ENCODE data around the gene NOVA2.

Gene NOVA2

DNA sequence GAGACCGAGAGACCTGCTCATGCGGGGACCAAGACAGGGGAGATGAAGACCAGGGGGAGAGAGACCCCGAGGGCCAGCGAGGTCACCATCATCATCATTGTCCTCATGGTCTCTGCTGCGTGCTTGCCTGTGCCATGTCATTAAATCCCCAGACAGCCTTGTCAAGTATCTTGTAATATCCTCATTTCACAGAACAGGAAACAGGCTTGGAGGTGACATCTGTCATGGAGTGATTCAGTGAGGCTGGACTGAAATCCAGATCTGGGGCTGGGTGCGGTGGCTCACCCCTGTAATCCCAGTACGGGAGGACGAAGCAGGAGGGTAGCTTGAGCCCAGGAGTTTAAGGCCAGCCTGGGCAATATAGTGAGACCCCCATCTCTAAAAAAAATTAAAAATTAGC is 53.2 kb downstream of the NOVA2 start:
- TF ChIP-seq, protein P1, sequence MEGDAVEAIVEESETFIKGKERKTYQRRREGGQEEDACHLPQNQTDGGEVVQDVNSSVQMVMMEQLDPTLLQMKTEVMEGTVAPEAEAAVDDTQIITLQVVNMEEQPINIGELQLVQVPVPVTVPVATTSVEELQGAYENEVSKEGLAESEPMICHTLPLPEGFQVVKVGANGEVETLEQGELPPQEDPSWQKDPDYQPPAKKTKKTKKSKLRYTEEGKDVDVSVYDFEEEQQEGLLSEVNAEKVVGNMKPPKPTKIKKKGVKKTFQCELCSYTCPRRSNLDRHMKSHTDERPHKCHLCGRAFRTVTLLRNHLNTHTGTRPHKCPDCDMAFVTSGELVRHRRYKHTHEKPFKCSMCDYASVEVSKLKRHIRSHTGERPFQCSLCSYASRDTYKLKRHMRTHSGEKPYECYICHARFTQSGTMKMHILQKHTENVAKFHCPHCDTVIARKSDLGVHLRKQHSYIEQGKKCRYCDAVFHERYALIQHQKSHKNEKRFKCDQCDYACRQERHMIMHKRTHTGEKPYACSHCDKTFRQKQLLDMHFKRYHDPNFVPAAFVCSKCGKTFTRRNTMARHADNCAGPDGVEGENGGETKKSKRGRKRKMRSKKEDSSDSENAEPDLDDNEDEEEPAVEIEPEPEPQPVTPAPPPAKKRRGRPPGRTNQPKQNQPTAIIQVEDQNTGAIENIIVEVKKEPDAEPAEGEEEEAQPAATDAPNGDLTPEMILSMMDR (IDR thresholded peaks at IDR 0.05; ENCODE audit: control extremely low read depth, extremely low read depth, low read depth, missing control alignments) = no peak
- no peak for DNase-seq (ENCODE audit: extremely low spot score)
- ChIA-PET POLR2A (no interaction called here), CTCF (no interaction called here)

- ChIA-PET POLR2A (no interaction called here), CTCF (no interaction called here)
- TF ChIP-seq, protein P1 (IDR thresholded peaks at IDR 0.05; ENCODE audit: control extremely low read depth, extremely low read depth, low read depth, missing control alignments) = no peak
- no peak for DNase-seq (ENCODE audit: extremely low spot score)
Observed at GRCh38 chr19:45919678-45920077, 54.0 kb downstream of the NOVA2 start.

- ChIA-PET POLR2A (no interaction called here), CTCF (no interaction called here)
- DNase-seq (ENCODE audit: extremely low spot score) = no peak
Observed at GRCh38 chr19:45918721-45919120, 54.9 kb downstream of the NOVA2 start.

GRCh38 chr19:45917421-45918091 is 56.1 kb downstream of the NOVA2 start:
- TF ChIP-seq, protein P1 (IDR thresholded peaks at IDR 0.05; ENCODE audit: control extremely low read depth, extremely low read depth, low read depth, missing control alignments) = no peak
- ChIA-PET CTCF (no interaction called here), POLR2A (no interaction called here)
- no peak for DNase-seq (ENCODE audit: extremely low spot score)

More at GRCh38 chr19:45918721-45919120, 54.9 kb downstream of the NOVA2 start:
- TF ChIP-seq, protein P1 (IDR thresholded peaks at IDR 0.05; ENCODE audit: control extremely low read depth, extremely low read depth, low read depth, missing control alignments) = no peak

DNA sequence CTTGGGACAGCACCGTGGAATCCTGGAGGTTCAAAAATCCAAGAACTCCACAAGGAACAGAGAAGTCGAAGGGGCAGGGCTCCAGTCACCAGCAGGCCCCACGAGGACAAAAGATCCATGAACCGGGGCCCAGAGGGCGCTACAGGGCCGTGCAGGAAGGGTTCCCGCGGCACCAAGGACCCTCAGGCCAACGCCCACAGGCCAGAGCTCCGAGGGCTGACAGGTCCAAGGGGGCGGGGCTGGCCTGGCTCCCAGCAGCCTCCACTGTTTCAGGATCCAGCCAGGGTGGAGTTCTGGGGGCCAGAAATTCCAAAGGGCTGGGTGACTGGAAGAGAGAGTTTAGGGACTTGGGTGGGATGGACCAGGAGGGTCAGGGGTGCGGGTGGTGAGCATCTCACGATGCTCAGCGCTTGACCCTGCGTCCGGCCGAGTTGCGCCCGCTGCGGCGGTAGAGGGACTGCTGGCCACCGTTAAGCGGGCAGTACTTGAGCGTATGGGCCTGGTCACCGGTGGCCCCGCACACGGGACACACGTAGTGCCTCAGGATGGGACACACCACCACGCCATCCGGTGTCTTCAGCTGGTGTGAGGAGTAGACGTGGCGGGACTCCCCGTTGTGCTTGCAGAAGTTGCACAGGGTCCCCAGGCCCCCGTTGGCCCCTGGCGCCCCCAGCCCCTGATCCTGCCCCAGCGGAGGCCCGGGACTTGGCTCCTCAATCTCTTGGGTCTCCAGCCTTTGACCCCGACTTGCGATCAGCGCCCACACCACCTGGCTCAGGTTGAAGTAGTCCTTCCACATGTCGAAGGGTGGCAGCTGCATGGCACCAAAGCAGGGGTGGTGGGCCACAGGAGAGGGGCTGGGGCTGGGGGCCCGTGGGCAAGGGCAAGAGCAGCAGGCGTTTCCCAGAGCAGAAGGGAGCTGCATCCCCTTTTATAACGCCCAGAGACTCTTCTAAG is 59.5 kb downstream of the NOVA2 start, which contains the start of gene NANOS2:
Gene NANOS2, minus strand, starts transcription at position 905 of the 957 bp plus-strand sequence. Its CDS starts 85 bp downstream, at position 820.
- ChIA-PET POLR2A (no interaction called here), CTCF (no interaction called here)
- TF ChIP-seq, protein P1 (IDR thresholded peaks at IDR 0.05; ENCODE audit: control extremely low read depth, extremely low read depth, low read depth, missing control alignments) = peak; percentile 35
- DNase-seq (ENCODE audit: extremely low spot score) = no peak

GRCh38 chr19:45911291-45911690 is 62.4 kb downstream of the NOVA2 start:
- CTCF ChIA-PET = interaction anchor here (1.1 kb wide), 1 partner anchor 8 kb away, joined by 3 read pairs; the partner anchor contains the start of gene MYPOP
- TF ChIP-seq, protein P1 (IDR thresholded peaks at IDR 0.05; ENCODE audit: control extremely low read depth, extremely low read depth, low read depth, missing control alignments) = no peak
- POLR2A ChIA-PET = no interaction called here
- DNase-seq (ENCODE audit: extremely low spot score) = no peak
